Measurements from ENCODE around the gene KRTAP4-8.
"Not testable (repeated sequence)": the region's sequence is repeated elsewhere in the genome, so short reads cannot be mapped to it uniquely, and the experiment has no call there.

KRTAP4-8 gene

DNA sequence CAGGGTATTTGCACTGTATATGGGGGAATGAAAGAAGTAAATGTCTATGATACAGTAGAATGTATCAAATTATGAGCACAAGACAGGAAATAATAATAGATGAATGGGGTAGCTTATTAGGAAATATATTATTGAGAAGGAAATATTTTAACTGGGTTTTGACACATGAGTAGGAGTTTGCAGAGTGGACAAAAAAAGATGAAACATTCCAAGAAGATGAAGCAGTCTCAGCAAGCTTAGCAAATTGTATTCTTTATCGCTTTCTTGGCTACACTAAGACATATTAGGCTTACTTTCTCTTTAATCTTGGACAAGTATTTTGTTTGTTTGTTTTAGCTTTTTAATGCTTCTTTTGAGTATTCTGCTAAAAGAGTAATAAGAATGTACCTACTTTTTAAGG lies 6.0 kb upstream of the KRTAP4-8 start:
- TF ChIP-seq, protein P1, sequence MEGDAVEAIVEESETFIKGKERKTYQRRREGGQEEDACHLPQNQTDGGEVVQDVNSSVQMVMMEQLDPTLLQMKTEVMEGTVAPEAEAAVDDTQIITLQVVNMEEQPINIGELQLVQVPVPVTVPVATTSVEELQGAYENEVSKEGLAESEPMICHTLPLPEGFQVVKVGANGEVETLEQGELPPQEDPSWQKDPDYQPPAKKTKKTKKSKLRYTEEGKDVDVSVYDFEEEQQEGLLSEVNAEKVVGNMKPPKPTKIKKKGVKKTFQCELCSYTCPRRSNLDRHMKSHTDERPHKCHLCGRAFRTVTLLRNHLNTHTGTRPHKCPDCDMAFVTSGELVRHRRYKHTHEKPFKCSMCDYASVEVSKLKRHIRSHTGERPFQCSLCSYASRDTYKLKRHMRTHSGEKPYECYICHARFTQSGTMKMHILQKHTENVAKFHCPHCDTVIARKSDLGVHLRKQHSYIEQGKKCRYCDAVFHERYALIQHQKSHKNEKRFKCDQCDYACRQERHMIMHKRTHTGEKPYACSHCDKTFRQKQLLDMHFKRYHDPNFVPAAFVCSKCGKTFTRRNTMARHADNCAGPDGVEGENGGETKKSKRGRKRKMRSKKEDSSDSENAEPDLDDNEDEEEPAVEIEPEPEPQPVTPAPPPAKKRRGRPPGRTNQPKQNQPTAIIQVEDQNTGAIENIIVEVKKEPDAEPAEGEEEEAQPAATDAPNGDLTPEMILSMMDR (IDR thresholded peaks at IDR 0.05) = no peak
- no peak overlapping the region for H3K27ac ChIP-seq
- no peak for DNase-seq (ENCODE audit: low spot score)

DNA sequence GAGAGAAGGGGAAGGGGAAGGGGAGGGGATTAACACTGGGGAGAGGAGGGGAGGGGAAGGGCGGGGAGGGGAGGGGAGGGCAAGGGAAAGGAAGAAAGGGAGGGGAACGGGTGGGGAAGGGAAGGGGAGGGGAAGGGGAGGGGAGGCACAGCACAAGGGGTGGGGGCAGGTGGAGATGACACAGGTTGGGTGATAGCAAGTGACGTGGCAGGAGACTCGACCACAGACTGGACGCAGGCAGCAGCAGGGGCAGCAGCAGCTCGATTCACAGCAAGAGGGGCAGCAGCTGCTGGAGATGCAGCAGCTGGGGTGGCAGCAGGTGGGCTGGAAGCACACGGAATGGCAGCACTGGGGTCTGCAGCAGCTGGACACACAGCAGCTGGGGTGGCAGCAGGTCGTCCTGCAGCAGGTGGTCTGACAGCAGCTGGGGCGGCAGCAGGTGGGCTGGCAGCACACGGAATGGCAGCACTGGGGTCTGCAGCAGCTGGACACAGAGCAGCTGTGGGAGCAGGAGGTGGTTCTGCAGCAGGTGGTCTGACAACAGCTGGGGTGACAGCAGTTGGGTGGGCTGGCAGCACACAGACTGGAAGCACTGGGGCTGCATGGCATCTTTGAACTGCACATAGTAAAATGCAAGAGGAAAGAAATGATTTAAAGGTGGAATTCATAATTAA lies 3.8 kb upstream of the KRTAP4-8 start, which contains the start of gene KRTAP4-16:
Gene KRTAP4-16 (minus strand): TSS at position 624 of the 674 bp plus-strand sequence. CDS start 0 bp downstream, at position 624.
- Histone ChIP-seq H3K27ac (no peak within 1 kb of the TSS), H3K4me3 (no peak within 1 kb of the TSS)
- TF ChIP-seq, protein P1 (IDR thresholded peaks at IDR 0.05) = no peak
- no peak for DNase-seq (ENCODE audit: low spot score)

More for the DNA sequence above, 6.0 kb upstream of the KRTAP4-8 start:
- no peak overlapping the region for H3K4me3 ChIP-seq

DNA sequence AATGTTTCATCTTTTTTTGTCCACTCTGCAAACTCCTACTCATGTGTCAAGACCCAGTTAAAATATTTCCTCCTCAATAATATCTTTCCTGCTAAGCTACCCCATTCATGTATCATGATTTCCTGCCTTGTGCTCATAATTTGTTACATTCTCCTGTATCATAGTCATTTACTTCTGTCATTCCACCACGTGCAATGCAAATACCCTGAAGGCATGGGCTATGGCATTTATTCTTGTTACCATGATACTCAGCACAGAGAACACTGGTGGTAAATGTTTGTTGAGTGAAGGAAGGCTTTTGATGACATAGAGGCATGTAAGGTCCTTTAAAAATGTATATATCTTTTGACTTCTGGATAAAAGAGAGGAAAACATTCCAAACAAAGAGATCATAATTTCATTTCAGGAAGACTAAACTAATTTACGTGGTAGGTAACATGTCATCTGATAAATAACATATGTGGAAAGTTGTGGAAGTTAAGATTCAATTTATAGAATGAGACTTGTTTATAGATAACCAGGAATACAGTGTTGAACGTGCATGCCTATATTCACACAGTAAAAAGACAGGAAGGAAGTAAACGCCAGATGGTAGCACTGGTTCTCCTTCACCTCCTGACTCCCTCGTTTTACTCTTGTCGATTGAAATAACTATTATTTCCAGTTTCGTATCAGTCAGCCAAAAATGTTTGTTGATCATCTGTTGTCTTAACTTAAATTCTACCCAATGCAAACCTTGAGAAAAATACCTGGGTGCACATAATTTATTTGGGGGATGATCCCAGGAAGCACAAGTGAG lies 1.9 kb upstream of the KRTAP4-8 start:
- H3K4me3 ChIP-seq; H3K27ac ChIP-seq; DNase-seq (ENCODE audit: low spot score): not testable (repeated sequence)

DNA sequence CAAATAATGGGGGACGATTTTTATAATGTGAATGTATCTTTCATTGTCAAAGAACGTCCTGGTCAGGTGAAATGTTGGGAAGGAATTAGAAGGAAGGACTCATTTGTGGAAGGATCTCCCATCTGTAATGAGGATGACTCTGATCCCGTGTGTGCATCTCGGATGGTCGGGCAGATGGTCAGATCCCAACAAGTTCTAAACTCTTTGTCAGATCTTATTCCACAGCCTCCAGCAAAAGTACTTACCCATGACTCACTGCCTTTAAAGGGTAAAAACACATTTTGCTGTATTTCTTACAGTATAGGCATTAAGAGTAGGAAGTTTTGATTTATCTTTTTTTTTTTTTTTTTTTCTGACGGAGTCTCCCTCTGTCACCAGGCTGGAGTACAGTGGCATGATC lies 539 bp upstream of the KRTAP4-8 start:
- Histone ChIP-seq H3K4me3 (no peak overlapping the region), H3K27ac (no peak overlapping the region)
- DNase-seq (ENCODE audit: low spot score) = no peak
- TF ChIP-seq, protein P1 (IDR thresholded peaks at IDR 0.05) = no peak

DNA sequence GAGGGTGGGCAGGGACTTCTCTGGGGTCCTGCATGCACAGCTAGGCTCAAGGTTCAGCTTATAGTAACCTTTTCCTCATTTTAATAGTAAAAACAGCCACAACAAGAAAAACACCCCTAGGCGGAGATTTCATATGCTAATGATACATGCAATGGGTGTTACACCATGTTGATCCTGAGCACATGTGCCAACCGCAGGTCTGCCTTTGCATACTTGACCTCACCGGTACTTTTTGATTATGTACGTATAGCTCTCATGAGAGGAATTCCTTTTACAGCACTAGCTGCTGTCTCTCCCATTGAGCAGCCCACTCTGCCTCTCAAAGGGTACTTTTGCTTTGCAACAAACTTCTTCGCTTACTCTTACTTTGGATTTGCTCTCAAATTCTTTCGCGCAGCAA lies 1.9 kb downstream of the KRTAP4-8 start:
- H3K27ac ChIP-seq = no peak overlapping the region
- TF ChIP-seq, protein P1 (IDR thresholded peaks at IDR 0.05) = no peak
- no peak for DNase-seq (ENCODE audit: low spot score)
- H3K4me3 ChIP-seq = no peak overlapping the region

DNA sequence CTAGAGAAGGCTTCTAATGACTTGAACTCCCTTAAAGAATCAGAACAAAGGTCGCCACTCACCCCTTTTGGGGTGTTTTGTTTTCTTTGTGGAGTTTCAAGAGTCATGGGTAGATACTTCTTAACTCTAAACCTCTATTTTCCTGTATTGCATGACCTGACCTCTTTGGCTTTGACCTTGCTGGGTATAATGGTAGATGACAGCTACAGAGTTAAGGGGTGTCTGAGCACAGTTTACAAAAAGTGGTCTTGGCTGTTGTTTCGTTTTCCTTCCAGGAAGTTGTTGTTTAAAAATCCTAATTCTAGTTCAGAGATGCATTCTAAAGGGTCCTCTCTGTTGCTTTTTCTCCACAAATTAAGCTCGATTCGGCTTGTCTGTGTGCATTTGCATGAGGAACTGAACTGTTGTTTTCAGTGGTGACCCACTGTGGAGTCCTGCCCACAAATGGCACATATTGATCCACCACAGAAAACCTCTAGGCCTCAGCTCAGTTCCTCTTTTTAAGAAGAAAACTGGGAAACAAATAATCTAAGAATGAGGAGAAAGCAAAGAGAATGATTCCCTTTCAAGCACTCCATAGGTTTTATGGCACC lies 9.1 kb downstream of the KRTAP4-8 start:
- H3K27ac ChIP-seq; DNase-seq (ENCODE audit: low spot score): not testable (repeated sequence)

DNA sequence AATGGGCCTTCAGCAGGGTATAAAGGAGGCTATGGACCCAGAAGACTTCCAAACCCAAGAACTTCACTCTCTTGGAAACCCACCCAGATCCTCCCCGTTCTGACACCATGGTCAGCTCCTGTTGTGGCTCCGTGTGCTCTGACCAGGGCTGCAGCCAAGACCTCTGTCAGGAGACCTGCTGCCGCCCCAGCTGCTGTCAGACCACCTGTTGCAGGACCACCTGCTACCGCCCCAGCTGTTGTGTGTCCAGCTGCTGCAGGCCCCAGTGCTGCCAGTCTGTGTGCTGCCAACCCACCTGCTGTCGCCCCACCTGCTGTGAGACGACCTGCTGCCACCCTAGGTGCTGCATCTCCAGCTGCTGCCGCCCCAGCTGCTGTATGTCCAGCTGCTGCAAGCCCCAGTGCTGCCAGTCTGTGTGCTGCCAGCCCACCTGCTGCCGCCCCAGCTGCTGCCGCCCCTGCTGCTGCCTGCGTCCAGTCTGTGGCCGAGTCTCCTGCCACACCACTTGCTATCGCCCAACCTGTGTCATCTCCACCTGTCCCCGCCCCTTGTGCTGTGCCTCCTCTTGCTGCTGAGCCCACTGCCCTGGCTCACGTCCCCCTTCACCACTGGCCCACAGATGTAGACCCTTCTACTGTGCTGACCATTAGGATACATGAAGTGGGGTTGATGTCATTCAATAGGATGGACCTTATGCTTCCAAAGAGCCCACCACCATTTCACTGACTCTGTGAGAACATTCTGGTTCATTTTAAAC lies 13.7 kb downstream of the KRTAP4-8 start, which contains the start of gene KRTAP4-7:
Gene KRTAP4-7 (plus strand): TSS at position 51 of the 757 bp plus-strand sequence. CDS start 57 bp downstream, at position 108.
- not testable (repeated sequence) for H3K27ac ChIP-seq

More for the DNA sequence above, 9.1 kb downstream of the KRTAP4-8 start:
- H3K4me3 ChIP-seq = not testable (repeated sequence)

DNA sequence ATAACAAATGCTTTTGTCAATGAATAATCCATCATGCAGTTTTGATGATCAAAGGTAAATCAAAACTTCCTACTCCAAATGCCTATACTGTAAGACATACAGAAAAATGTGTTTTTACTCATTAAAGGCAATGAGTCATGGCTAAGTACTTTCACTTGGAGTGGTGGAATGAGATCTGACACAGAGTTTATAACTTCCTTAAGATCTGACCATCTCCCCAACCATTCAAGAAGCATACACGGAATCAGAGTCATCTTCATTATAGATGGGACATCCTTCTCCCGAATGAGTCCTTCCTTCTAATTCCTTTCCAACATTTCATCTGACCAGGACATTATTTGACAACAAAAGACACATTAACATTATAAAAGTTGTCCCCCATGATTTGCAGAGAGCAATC lies 14.5 kb downstream of the KRTAP4-8 start:
- DNase-seq (ENCODE audit: low spot score); H3K4me3 ChIP-seq; H3K27ac ChIP-seq: not testable (repeated sequence)

More for the DNA sequence above, 13.7 kb downstream of the KRTAP4-8 start, which contains the start of gene KRTAP4-7:
- DNase-seq (ENCODE audit: low spot score); H3K4me3 ChIP-seq: not testable (repeated sequence)
